Spleen (tissue), 7 donors: ENCODE measurements around the gene PMM2.

ENCODE experiments used
- POLR2A ChIP-seq, 3 donors: fragments of 450-650 bp; IDR thresholded peaks; one replicate each; pipeline ENCODE4 v1.5.1; 2017; ENCODE audit warnings: antibody characterized with exemption in 3 of 3, mild to moderate bottlenecking in 1 of 3
- TF ChIP-seq, protein P1 (sequence below), 11 experiments: fragments of 200-600 bp in 7 of 11; fragments of 450-650 bp in 4 of 11; sonication (generic) in 4 of 11; IDR thresholded peaks in 8 of 11; conservative IDR thresholded peaks in 3 of 11; 1 replicate in 7 of 11; 2 replicates in 4 of 11; pipeline versions ENCODE4 v1.4.0 to v1.8.0; 2016 to 2021; ENCODE audit warnings: antibody characterized with exemption in 11 of 11, inconsistent platforms in 4 of 11, mild to moderate bottlenecking in 1 of 11
- donor health status: DM: no; HTN: no; CAD: no; lungs with moderate emphysema.
- donor health status: DM: no; HTN: no; CAD: no.
- donor health status: DM: no; HTN: no; CAD: no.

DNA sequence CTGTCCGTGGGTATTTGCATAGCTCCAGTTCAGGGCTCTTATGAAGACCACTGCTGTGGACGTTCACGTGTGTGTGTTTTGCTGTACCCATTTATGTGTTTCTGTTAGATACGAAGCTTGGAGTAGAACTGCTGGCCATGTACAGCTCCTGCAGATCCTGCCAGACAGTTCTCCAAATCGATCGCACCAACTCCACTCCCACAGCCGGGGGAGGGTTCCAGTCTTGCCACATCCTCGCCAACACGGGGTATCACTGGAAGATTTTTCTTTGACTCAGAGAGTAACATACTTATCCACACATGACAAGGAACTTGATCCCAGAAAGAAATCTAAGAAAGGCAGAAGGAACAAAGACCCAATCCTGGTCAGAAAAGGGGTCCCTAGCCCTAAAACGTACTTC, 37.6 kb upstream of the PMM2 start:
- TF ChIP-seq, protein P1, sequence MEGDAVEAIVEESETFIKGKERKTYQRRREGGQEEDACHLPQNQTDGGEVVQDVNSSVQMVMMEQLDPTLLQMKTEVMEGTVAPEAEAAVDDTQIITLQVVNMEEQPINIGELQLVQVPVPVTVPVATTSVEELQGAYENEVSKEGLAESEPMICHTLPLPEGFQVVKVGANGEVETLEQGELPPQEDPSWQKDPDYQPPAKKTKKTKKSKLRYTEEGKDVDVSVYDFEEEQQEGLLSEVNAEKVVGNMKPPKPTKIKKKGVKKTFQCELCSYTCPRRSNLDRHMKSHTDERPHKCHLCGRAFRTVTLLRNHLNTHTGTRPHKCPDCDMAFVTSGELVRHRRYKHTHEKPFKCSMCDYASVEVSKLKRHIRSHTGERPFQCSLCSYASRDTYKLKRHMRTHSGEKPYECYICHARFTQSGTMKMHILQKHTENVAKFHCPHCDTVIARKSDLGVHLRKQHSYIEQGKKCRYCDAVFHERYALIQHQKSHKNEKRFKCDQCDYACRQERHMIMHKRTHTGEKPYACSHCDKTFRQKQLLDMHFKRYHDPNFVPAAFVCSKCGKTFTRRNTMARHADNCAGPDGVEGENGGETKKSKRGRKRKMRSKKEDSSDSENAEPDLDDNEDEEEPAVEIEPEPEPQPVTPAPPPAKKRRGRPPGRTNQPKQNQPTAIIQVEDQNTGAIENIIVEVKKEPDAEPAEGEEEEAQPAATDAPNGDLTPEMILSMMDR (IDR thresholded peaks at IDR 0.05 in 8 of 11, conservative IDR thresholded peaks at IDR 0.05 in 3 of 11): no peak
- TF ChIP-seq POLR2A (IDR thresholded peaks at IDR 0.05): no peak
